Measurements from ENCODE around the gene KIF26B.

DNA sequence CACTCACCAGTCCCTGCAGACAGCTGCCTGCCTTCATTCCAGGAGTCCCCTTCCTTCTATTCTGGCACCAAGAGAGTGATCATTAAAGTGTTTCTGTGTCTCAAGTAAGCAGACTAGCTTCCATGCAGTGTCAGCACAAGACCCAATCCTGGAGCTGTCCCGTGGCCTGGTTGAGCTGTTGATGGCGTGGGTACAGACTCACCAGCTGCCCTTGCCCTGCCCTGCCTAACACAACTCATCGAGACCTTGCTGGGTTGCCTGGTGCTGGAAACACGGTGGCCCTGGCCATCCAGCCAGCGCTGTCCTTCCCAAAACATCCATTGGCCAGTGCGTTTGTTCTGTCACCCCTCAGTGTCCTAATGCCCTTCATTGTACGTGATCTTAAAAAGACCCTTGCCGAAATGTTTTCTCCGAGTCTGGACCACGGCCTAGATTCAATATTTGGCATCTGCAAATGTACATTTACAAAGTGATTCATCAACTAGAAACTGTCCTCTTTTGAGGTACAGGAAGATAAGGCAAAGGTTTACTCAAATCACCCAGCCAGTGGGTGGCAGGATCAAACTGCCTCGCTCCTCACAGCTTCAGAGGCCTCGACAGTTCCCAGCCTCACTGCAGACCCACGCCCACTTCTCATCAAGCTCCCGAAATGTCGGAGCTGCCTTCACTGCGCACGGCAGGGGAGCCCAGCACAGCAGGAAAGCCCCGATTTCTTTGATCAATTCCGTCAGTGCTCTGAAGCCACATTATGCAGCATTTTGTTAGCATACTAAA, 494.2 kb downstream of the KIF26B start:
- TF ChIP-seq, protein P1, sequence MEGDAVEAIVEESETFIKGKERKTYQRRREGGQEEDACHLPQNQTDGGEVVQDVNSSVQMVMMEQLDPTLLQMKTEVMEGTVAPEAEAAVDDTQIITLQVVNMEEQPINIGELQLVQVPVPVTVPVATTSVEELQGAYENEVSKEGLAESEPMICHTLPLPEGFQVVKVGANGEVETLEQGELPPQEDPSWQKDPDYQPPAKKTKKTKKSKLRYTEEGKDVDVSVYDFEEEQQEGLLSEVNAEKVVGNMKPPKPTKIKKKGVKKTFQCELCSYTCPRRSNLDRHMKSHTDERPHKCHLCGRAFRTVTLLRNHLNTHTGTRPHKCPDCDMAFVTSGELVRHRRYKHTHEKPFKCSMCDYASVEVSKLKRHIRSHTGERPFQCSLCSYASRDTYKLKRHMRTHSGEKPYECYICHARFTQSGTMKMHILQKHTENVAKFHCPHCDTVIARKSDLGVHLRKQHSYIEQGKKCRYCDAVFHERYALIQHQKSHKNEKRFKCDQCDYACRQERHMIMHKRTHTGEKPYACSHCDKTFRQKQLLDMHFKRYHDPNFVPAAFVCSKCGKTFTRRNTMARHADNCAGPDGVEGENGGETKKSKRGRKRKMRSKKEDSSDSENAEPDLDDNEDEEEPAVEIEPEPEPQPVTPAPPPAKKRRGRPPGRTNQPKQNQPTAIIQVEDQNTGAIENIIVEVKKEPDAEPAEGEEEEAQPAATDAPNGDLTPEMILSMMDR (IDR thresholded peaks at IDR 0.05), result no peak
- no peak for TF ChIP-seq POLR2A (IDR thresholded peaks at IDR 0.05)

Measured in body of pancreas (tissue), 4 donors.